ENCODE data around the gene AVP.
A peak's percentile ranks its signal among the peaks of the same experiment; 100 is the strongest.
"Not testable (repeated sequence)": the region's sequence is repeated elsewhere in the genome, so short reads cannot be mapped to it uniquely, and the experiment has no call there.

DNA sequence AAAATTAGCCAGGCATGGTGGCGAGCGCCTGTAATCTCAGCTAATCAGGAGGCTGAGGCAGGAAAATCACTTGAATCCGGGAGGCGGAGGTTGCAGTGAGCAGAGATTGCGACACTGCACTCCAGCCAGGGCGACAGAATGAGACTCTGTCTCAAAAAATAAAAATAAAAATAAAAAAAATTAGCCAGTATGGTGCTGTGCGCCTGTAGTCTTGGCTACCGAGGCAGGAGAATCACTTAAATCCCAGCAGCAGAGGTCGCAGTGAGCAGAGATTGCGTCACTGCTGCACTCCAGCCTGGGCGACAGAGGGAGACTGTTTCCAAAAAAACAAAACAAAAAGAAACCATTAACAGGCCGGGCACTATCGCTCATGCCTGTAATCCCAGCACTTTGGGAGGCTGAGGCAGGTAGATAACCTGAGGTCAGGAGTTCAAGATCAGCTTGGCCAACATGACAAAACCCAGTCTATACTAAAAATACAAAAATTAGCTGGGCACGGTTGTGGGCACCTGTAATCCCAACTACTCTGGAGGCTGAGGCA is 33.4 kb upstream of the AVP start:
- TF ChIP-seq, protein P1, sequence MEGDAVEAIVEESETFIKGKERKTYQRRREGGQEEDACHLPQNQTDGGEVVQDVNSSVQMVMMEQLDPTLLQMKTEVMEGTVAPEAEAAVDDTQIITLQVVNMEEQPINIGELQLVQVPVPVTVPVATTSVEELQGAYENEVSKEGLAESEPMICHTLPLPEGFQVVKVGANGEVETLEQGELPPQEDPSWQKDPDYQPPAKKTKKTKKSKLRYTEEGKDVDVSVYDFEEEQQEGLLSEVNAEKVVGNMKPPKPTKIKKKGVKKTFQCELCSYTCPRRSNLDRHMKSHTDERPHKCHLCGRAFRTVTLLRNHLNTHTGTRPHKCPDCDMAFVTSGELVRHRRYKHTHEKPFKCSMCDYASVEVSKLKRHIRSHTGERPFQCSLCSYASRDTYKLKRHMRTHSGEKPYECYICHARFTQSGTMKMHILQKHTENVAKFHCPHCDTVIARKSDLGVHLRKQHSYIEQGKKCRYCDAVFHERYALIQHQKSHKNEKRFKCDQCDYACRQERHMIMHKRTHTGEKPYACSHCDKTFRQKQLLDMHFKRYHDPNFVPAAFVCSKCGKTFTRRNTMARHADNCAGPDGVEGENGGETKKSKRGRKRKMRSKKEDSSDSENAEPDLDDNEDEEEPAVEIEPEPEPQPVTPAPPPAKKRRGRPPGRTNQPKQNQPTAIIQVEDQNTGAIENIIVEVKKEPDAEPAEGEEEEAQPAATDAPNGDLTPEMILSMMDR (IDR thresholded peaks at IDR 0.05; ENCODE audit: low read depth, low read length): peak; percentile 68
- not testable (repeated sequence) for TF ChIP-seq POLR2A (IDR thresholded peaks at IDR 0.05; ENCODE audit: extremely low read depth, insufficient read length)

Data from NB4 (cell line).